K562 (cell line): ENCODE data around the gene TNPO2.

Experiments
- FOXJ3 ChIP-seq: sonication (generic); formaldehyde crosslinking; IDR thresholded peaks from 2 replicates; pipeline ENCODE4 v1.4.0; 2020; ENCODE audit warnings: mild to moderate bottlenecking, missing genetic modification reagents
- HCFC1 ChIP-seq: IDR thresholded peaks from 2 replicates; pipeline ENCODE4 v1.6.1; 2012; ENCODE audit warnings: low read depth, low read length, improper control_type of control experiment
- MXI1 ChIP-seq: IDR thresholded peaks from 2 replicates; pipeline ENCODE4 v1.6.1; 2011; ENCODE audit warnings: low read depth, mild to moderate bottlenecking, improper control_type of control experiment, low read length
- MYNN ChIP-seq, 2 experiments: sonication (generic); formaldehyde crosslinking in 1 of 2; IDR thresholded peaks; 2 replicates each; pipeline versions ENCODE4 v1.5.0 to v1.6.1; 2016 to 2020; ENCODE audit warnings: antibody characterized with exemption in 1 of 2, missing genetic modification reagents in 1 of 2
- POLR2AphosphoS5 ChIP-seq: IDR thresholded peaks from 2 replicates; pipeline ENCODE4 v1.6.1; 2011; ENCODE audit warnings: mild to moderate bottlenecking, low read depth, low read length, moderate library complexity; ENCODE audit not compliant: control insufficient read depth, insufficient read depth
- ZNF668 ChIP-seq: fragments of 250-450 bp; sonication (Bioruptor Pico); IDR thresholded peaks from 2 replicates; pipeline ENCODE4 v1.8.0; 2022; ENCODE audit warnings: mild to moderate bottlenecking, inconsistent platforms
- TF ChIP-seq, protein P1 (sequence below): fragments of 450-650 bp; conservative IDR thresholded peaks from 2 replicates; pipeline ENCODE4 v1.6.1; 2016; ENCODE audit warnings: missing genetic modification characterization, low read depth, mild to moderate bottlenecking, control low read depth, missing compliant biosample characterization
- TF ChIP-seq, protein P2 (sequence below), 3 experiments: IDR thresholded peaks in 2 of 3; conservative IDR thresholded peaks in 1 of 3; 2 replicates each; pipeline ENCODE4 v1.5.1; 2011 to 2012; ENCODE audit warnings: low read length in 3 of 3, mild to moderate bottlenecking in 3 of 3, control low read depth in 2 of 3, improper control_type of control experiment in 1 of 3, inconsistent platforms in 1 of 3, low read depth in 1 of 3, mixed read lengths in 1 of 3, moderate library complexity in 1 of 3; ENCODE audit not compliant: insufficient read depth in 2 of 3
- TF ChIP-seq, protein P3 (sequence below): sonication (generic); formaldehyde crosslinking; IDR thresholded peaks from 2 replicates; pipeline ENCODE4 v1.8.1; 2022; ENCODE audit warnings: missing genetic modification reagents
- TF ChIP-seq, protein P4 (sequence below): fragments of 450-650 bp; IDR thresholded peaks from 2 replicates; pipeline ENCODE4 v1.6.1; 2018; ENCODE audit not compliant: partially characterized antibody
- TF ChIP-seq, protein P5 (sequence below): sonication (generic); formaldehyde crosslinking; IDR thresholded peaks from 2 replicates; pipeline ENCODE4 v1.9.0; 2022; ENCODE audit warnings: mild to moderate bottlenecking, missing genetic modification reagents
- TF ChIP-seq, protein P6 (sequence below), 2 experiments: IDR thresholded peaks; 2 replicates each; pipeline ENCODE4 v1.6.1; 2011; ENCODE audit warnings: borderline replicate concordance in 1 of 2, control low read depth in 1 of 2, low read depth in 1 of 2, low read length in 1 of 2, mild to moderate bottlenecking in 1 of 2, mixed read lengths in 1 of 2, moderate library complexity in 1 of 2; ENCODE audit not compliant: insufficient read depth in 1 of 2, insufficient read length in 1 of 2, poor library complexity in 1 of 2, severe bottlenecking in 1 of 2; ENCODE audit errors: extremely low read depth in 1 of 2
- TF ChIP-seq, protein P7 (sequence below), 2 experiments: fragments of 450-650 bp; conservative IDR thresholded peaks; 2 replicates each; pipeline ENCODE4 v1.6.1; 2017; ENCODE audit warnings: mild to moderate bottlenecking in 2 of 2, moderate library complexity in 2 of 2
- TF ChIP-seq, protein P8 (sequence below), 2 experiments: fragments of 450-650 bp in 1 of 2; sonication (generic) in 1 of 2; formaldehyde crosslinking in 1 of 2; IDR thresholded peaks in 1 of 2; conservative IDR thresholded peaks in 1 of 2; 2 replicates each; pipeline versions ENCODE4 v1.6.1 to v1.8.1; 2016 to 2023; ENCODE audit warnings: mild to moderate bottlenecking in 2 of 2, moderate library complexity in 2 of 2, inconsistent platforms in 1 of 2, missing genetic modification reagents in 1 of 2

DNA sequence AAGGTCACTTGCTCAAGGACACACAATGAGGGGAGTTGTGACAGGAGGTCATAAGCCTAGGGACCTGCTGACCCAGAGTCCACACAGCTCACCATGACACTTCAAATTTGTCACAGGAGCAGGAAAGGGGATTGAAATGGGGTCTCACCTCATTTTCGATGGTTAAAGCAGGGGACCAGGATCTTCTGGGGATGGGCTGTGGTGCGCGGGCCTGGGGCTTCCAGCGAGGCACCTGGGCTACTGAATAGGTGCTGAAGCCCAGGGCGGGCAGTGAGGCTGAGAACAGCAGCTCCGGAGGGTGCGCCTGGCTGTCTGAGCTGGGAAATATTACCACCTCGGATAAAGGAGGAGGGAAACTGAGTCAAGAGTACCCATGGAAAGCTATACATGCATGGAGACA, 68.2 kb downstream of the TNPO2 start:
- TF ChIP-seq, protein P1, sequence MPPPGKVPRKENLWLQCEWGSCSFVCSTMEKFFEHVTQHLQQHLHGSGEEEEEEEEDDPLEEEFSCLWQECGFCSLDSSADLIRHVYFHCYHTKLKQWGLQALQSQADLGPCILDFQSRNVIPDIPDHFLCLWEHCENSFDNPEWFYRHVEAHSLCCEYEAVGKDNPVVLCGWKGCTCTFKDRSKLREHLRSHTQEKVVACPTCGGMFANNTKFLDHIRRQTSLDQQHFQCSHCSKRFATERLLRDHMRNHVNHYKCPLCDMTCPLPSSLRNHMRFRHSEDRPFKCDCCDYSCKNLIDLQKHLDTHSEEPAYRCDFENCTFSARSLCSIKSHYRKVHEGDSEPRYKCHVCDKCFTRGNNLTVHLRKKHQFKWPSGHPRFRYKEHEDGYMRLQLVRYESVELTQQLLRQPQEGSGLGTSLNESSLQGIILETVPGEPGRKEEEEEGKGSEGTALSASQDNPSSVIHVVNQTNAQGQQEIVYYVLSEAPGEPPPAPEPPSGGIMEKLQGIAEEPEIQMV = no peak
- TF ChIP-seq, protein P2, sequence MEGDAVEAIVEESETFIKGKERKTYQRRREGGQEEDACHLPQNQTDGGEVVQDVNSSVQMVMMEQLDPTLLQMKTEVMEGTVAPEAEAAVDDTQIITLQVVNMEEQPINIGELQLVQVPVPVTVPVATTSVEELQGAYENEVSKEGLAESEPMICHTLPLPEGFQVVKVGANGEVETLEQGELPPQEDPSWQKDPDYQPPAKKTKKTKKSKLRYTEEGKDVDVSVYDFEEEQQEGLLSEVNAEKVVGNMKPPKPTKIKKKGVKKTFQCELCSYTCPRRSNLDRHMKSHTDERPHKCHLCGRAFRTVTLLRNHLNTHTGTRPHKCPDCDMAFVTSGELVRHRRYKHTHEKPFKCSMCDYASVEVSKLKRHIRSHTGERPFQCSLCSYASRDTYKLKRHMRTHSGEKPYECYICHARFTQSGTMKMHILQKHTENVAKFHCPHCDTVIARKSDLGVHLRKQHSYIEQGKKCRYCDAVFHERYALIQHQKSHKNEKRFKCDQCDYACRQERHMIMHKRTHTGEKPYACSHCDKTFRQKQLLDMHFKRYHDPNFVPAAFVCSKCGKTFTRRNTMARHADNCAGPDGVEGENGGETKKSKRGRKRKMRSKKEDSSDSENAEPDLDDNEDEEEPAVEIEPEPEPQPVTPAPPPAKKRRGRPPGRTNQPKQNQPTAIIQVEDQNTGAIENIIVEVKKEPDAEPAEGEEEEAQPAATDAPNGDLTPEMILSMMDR (IDR thresholded peaks at IDR 0.05 in 2 of 3, conservative IDR thresholded peaks at IDR 0.05 in 1 of 3; ENCODE audit: insufficient read depth in 2 of 3, low read depth in 1 of 3, low read length in 3 of 3) = no peak
- TF ChIP-seq POLR2AphosphoS5 (no peak), MYNN (IDR thresholded peaks at IDR 0.05) (no peak), MYNN (CRISPR knock-in tag; IDR thresholded peaks at IDR 0.05) (no peak), ZNF668 (no peak), HCFC1 (no peak), FOXJ3 (CRISPR knock-in tag) (no peak), MXI1 (no peak)
- TF ChIP-seq, protein P3, sequence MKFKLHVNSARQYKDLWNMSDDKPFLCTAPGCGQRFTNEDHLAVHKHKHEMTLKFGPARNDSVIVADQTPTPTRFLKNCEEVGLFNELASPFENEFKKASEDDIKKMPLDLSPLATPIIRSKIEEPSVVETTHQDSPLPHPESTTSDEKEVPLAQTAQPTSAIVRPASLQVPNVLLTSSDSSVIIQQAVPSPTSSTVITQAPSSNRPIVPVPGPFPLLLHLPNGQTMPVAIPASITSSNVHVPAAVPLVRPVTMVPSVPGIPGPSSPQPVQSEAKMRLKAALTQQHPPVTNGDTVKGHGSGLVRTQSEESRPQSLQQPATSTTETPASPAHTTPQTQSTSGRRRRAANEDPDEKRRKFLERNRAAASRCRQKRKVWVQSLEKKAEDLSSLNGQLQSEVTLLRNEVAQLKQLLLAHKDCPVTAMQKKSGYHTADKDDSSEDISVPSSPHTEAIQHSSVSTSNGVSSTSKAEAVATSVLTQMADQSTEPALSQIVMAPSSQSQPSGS (CRISPR knock-in tag) = no peak
- TF ChIP-seq, protein P4, sequence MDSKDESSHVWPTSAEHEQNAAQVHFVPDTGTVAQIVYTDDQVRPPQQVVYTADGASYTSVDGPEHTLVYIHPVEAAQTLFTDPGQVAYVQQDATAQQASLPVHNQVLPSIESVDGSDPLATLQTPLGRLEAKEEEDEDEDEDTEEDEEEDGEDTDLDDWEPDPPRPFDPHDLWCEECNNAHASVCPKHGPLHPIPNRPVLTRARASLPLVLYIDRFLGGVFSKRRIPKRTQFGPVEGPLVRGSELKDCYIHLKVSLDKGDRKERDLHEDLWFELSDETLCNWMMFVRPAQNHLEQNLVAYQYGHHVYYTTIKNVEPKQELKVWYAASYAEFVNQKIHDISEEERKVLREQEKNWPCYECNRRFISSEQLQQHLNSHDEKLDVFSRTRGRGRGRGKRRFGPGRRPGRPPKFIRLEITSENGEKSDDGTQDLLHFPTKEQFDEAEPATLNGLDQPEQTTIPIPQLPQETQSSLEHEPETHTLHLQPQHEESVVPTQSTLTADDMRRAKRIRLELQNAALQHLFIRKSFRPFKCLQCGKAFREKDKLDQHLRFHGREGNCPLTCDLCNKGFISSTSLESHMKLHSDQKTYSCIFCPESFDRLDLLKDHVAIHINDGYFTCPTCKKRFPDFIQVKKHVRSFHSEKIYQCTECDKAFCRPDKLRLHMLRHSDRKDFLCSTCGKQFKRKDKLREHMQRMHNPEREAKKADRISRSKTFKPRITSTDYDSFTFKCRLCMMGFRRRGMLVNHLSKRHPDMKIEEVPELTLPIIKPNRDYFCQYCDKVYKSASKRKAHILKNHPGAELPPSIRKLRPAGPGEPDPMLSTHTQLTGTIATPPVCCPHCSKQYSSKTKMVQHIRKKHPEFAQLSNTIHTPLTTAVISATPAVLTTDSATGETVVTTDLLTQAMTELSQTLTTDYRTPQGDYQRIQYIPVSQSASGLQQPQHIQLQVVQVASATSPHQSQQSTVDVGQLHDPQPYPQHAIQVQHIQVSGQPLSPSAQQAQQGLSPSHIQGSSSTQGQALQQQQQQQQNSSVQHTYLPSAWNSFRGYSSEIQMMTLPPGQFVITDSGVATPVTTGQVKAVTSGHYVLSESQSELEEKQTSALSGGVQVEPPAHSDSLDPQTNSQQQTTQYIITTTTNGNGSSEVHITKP = no peak
- TF ChIP-seq, protein P5, sequence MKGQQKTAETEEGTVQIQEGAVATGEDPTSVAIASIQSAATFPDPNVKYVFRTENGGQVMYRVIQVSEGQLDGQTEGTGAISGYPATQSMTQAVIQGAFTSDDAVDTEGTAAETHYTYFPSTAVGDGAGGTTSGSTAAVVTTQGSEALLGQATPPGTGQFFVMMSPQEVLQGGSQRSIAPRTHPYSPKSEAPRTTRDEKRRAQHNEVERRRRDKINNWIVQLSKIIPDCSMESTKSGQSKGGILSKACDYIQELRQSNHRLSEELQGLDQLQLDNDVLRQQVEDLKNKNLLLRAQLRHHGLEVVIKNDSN (CRISPR knock-in tag) = no peak
- TF ChIP-seq, protein P6, sequence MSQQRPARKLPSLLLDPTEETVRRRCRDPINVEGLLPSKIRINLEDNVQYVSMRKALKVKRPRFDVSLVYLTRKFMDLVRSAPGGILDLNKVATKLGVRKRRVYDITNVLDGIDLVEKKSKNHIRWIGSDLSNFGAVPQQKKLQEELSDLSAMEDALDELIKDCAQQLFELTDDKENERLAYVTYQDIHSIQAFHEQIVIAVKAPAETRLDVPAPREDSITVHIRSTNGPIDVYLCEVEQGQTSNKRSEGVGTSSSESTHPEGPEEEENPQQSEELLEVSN (IDR thresholded peaks at IDR 0.05; ENCODE audit: borderline replicate concordance in 1 of 2, extremely low read depth in 1 of 2, insufficient read depth in 1 of 2, insufficient read length in 1 of 2, low read depth in 1 of 2, low read length in 1 of 2, poor library complexity in 1 of 2, severe bottlenecking in 1 of 2) = no peak
- TF ChIP-seq, protein P7, sequence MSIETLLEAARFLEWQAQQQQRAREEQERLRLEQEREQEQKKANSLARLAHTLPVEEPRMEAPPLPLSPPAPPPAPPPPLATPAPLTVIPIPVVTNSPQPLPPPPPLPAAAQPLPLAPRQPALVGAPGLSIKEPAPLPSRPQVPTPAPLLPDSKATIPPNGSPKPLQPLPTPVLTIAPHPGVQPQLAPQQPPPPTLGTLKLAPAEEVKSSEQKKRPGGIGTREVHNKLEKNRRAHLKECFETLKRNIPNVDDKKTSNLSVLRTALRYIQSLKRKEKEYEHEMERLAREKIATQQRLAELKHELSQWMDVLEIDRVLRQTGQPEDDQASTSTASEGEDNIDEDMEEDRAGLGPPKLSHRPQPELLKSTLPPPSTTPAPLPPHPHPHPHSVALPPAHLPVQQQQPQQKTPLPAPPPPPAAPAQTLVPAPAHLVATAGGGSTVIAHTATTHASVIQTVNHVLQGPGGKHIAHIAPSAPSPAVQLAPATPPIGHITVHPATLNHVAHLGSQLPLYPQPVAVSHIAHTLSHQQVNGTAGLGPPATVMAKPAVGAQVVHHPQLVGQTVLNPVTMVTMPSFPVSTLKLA (conservative IDR thresholded peaks at IDR 0.05) = no peak
- TF ChIP-seq, protein P8, sequence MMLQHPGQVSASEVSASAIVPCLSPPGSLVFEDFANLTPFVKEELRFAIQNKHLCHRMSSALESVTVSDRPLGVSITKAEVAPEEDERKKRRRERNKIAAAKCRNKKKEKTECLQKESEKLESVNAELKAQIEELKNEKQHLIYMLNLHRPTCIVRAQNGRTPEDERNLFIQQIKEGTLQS (IDR thresholded peaks at IDR 0.05) = no peak
- TF ChIP-seq, protein P8 (CRISPR knock-in tag; conservative IDR thresholded peaks at IDR 0.05) = no peak
